Spleen (tissue), 11 donors: ENCODE data around the gene PTPN14. TPM values are rescaled to one million over a fixed set of nuclear protein-coding genes. Genes with fewer than 3 reads are reported as not detected.

Experiments
- DNase-seq: peaks from one replicate; pipeline ENCODE4 v3.0.0-alpha.2; 2020
- H3K27ac ChIP-seq, 8 donors: fragments of 200-600 bp; sonication (generic) in 7 of 8; 1 replicate in 4 of 8; 2 replicates in 4 of 8; pipeline versions ENCODE4 v1.5.0 to v1.8.0; 2016 to 2021; ENCODE audit warnings: inconsistent platforms in 4 of 8, mild to moderate bottlenecking in 4 of 8, moderate library complexity in 1 of 8
- H3K27me3 ChIP-seq, 7 donors: fragments of 200-600 bp; sonication (generic) in 6 of 7; replicated peaks in 1 of 7; 1 replicate in 4 of 7; 2 replicates in 3 of 7; pipeline versions ENCODE4 v1.5.0 to v1.8.0; 2016 to 2021; ENCODE audit warnings: inconsistent platforms in 3 of 7, mild to moderate bottlenecking in 1 of 7
- H3K36me3 ChIP-seq, 6 donors: fragments of 200-600 bp; sonication (generic) in 5 of 6; 1 replicate in 4 of 6; 2 replicates in 2 of 6; pipeline versions ENCODE4 v1.5.0 to v1.8.0; 2016 to 2021; ENCODE audit warnings: inconsistent platforms in 2 of 6
- H3K4me1 ChIP-seq, 6 donors: fragments of 200-600 bp; sonication (generic) in 5 of 6; 1 replicate in 3 of 6; 2 replicates in 3 of 6; pipeline versions ENCODE4 v1.5.0 to v1.8.0; 2016 to 2021; ENCODE audit warnings: inconsistent platforms in 3 of 6
- H3K4me3 ChIP-seq, 8 donors: fragments of 200-600 bp; sonication (generic) in 7 of 8; 1 replicate in 4 of 8; 2 replicates in 4 of 8; pipeline versions ENCODE4 v1.5.0 to v1.8.0; 2016 to 2021; ENCODE audit warnings: inconsistent platforms in 4 of 8, mild to moderate bottlenecking in 4 of 8, moderate library complexity in 2 of 8
- H3K9me3 ChIP-seq, 8 donors: fragments of 200-600 bp; sonication (generic) in 7 of 8; 1 replicate in 4 of 8; 2 replicates in 4 of 8; pipeline versions ENCODE4 v1.5.0 to v1.8.0; 2016 to 2021; ENCODE audit warnings: inconsistent platforms in 4 of 8
- POLR2A ChIP-seq, 3 donors: fragments of 450-650 bp; IDR thresholded peaks; one replicate each; pipeline ENCODE4 v1.5.1; 2017; ENCODE audit warnings: antibody characterized with exemption in 3 of 3, mild to moderate bottlenecking in 1 of 3
- POLR2AphosphoS5 ChIP-seq, 3 donors: sonication (generic); formaldehyde crosslinking; IDR thresholded peaks; one replicate each; pipeline ENCODE4 v1.5.1; 2017; ENCODE audit warnings: antibody characterized with exemption in 3 of 3
- whole genome bisulfite sequencing, 5 donors: extraction: QIAGEN DNeasy Blood & Tissue Kit in 3 of 5; methylation state at CpG; one replicate each; pipeline versions ENCODE4 v1.1.5 to v1.1.7; 2013 to 2018; 5-methylcytosine and 5-hydroxymethylcytosine counted together
- intact Hi-C: fragments of 100-400 bp; cut with DNase I; formaldehyde crosslinking; loops from one replicate; pipeline ENCODE4 v1.15.0; 2023; ENCODE audit warnings: low total_unique reads
- polyA plus RNA-seq, 3 donors: library from polyadenylated mRNA; stranded (reverse); fragments of 200-250 nt; gene quantifications; one replicate each; pipeline ENCODE4 v1.2.1, GENCODE V29; 2013
- total RNA-seq, 7 donors: library from RNA; depleted of rRNA in 3 of 7; stranded (reverse); fragments of >200 nt in 3 of 7; fragmentation: NEBNext Ultra II Directional in 4 of 7; extraction: Animal tissue kit (Norgen Biotek cat#: 25700) in 4 of 7; gene quantifications; one replicate each; pipeline versions ENCODE4 v1.1.0 to v1.2.1, GENCODE V29; 2016 to 2021
- TF ChIP-seq, protein P1 (sequence below), 11 experiments: fragments of 200-600 bp in 7 of 11; fragments of 450-650 bp in 4 of 11; sonication (generic) in 4 of 11; IDR thresholded peaks in 8 of 11; conservative IDR thresholded peaks in 3 of 11; 1 replicate in 7 of 11; 2 replicates in 4 of 11; pipeline versions ENCODE4 v1.4.0 to v1.8.0; 2016 to 2021; ENCODE audit warnings: antibody characterized with exemption in 11 of 11, inconsistent platforms in 4 of 11, mild to moderate bottlenecking in 1 of 11
- donor health status: healthy with polysubstance abuse.
- donor health status: DM: no; HTN: no; CAD: no; lungs with moderate emphysema.
- donor health status: DM: no; HTN: no; CAD: no.
- donor health status: Bipolar disorder and iron deficiency.
- donor health status: healthy.
- donor health status: DM: no; HTN: no; CAD: no.
- donor health status: DM: yes; HTN: yes; CAD: no.

Gene PTPN14
- total and polyA plus RNA-seq, 10 donors: 0.83 to 28.5 (median 16.8) TPM

DNA sequence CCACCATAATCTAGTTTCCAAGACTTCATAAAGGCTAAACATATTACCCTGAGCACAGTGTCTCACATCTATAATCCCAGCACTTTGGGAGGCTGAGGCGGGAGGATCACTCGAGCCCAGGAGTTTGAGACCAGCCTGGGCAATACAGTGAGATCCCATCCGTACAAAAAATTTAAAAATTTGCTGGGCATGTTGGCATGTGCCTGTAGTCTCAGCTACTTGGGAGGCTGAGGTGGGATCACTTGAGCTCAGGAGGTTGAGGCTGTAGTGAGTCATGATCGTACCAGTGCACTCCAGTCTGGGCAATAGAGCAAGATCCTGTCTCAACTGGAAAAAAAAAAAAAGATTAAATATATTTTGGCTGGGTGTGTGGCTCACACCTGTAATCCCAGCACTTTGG, 90.1 kb downstream of the PTPN14 start:
- intact Hi-C loops: no loop called here
- Histone ChIP-seq H3K27ac (no peak overlapping the region), H3K9me3 (no peaks in the 10 kb centered on the region), H3K4me3 (no peak overlapping the region), H3K4me1 (no peaks in the 10 kb centered on the region), H3K27me3 (no peaks in the 10 kb centered on the region), H3K36me3 (no peaks in the 10 kb centered on the region)
- DNase-seq: no peak
- 87 to 97% (median 95%) methylated on average over 4 of the region's 4 CpGs for WGBS, 5 donors
- TF ChIP-seq, protein P1, sequence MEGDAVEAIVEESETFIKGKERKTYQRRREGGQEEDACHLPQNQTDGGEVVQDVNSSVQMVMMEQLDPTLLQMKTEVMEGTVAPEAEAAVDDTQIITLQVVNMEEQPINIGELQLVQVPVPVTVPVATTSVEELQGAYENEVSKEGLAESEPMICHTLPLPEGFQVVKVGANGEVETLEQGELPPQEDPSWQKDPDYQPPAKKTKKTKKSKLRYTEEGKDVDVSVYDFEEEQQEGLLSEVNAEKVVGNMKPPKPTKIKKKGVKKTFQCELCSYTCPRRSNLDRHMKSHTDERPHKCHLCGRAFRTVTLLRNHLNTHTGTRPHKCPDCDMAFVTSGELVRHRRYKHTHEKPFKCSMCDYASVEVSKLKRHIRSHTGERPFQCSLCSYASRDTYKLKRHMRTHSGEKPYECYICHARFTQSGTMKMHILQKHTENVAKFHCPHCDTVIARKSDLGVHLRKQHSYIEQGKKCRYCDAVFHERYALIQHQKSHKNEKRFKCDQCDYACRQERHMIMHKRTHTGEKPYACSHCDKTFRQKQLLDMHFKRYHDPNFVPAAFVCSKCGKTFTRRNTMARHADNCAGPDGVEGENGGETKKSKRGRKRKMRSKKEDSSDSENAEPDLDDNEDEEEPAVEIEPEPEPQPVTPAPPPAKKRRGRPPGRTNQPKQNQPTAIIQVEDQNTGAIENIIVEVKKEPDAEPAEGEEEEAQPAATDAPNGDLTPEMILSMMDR (IDR thresholded peaks at IDR 0.05 in 8 of 11, conservative IDR thresholded peaks at IDR 0.05 in 3 of 11): no peak
- TF ChIP-seq POLR2AphosphoS5 (IDR thresholded peaks at IDR 0.05) (no peak), POLR2A (IDR thresholded peaks at IDR 0.05) (no peak)

DNA sequence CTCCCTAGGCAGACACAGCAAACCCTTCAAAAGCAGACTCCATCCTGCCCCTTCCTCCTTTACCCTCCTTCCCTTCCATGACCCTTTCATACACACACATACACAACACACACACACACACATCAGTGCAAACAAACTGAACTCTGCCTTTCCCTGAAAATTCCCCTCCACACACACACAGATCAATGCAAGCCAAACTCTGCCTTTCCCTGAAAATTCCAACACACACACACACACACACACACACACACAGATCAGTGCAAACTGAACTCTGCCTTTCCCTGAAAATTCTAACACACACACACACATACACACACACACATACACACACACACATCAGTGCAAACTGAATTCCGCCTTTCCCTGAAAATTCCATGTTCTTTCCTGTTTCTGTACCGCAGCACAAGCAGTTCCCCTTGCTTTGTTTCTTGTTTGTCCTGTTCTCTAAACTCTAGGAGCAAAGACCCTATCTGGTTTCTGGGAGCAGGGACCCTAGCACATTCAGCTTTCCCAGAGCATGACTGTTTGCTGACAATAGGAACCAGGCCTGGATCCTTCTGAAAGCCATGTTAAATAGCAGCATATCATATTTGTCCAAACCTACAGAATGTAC, 91.0 kb downstream of the PTPN14 start:
- no peaks in the 10 kb centered on the region for H3K36me3 ChIP-seq
- no peak for TF ChIP-seq POLR2AphosphoS5 (IDR thresholded peaks at IDR 0.05)
- TF ChIP-seq, protein P1 (IDR thresholded peaks at IDR 0.05 in 8 of 11, conservative IDR thresholded peaks at IDR 0.05 in 3 of 11): no peak
- TF ChIP-seq POLR2A (IDR thresholded peaks at IDR 0.05): no peak
- no peaks in the 10 kb centered on the region for H3K27me3 ChIP-seq
- WGBS, 5 donors: 48 to 71% (median 50%) methylated on average over 2 of the region's 2 CpGs
- DNase-seq: no peak
- H3K4me3 ChIP-seq: no peak overlapping the region
- no peaks in the 10 kb centered on the region for H3K4me1 ChIP-seq
- H3K9me3 ChIP-seq: no peaks in the 10 kb centered on the region
- intact Hi-C loops: no loop called here
- H3K27ac ChIP-seq: no peak overlapping the region

DNA sequence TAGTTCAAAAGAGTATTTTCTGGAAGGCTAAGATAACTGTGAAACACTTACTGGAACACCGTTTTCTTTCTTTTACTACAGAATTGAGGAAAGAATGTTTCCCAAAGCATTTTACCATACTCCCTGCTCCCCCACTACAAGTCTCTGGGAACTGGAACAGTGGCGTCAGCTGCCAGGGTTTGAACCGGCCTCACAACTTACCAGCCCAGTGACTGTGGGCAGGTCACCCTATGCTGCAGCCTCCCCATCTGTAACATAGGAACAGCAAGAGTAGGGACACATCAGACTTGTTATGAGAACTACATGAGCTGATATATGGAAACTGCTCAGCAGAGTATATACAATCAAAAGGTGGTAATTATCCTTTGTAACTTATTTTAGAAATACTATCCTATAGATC, 91.5 kb downstream of the PTPN14 start:
- Histone ChIP-seq H3K27me3 (no peaks in the 10 kb centered on the region), H3K4me3 (no peak overlapping the region), H3K9me3 (no peaks in the 10 kb centered on the region), H3K36me3 (no peaks in the 10 kb centered on the region), H3K27ac (no peak overlapping the region), H3K4me1 (peaks cover 0 to 3% (median 0%) of the 10 kb centered on the region in 6 donors)
- TF ChIP-seq POLR2A (IDR thresholded peaks at IDR 0.05): no peak
- TF ChIP-seq, protein P1 (IDR thresholded peaks at IDR 0.05 in 8 of 11, conservative IDR thresholded peaks at IDR 0.05 in 3 of 11): no peak
- no peak for TF ChIP-seq POLR2AphosphoS5 (IDR thresholded peaks at IDR 0.05)
- WGBS, 5 donors: 91 to 99% (median 94%) methylated on average over 3 of the region's 3 CpGs
- DNase-seq: no peak
- intact Hi-C loops: no loop called here

DNA sequence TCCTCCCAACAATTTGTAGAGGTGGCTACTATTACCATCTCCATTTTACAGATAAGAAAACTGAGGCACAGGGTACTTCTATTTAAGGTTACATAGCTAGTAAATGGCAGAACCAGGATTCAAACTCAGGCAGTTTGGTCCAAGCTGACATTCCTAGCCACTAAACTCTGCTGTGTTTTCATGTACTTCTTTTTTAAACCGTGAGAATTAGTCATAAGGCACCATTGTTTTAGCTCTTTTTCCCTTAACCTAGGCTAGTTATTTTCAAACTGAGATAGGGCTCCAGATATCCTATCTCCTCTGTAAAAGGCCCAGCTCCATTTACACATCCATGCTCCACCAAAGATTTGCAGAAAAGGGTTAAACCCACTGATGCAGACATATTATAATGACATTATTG, 92.9 kb downstream of the PTPN14 start:
- no peak for DNase-seq
- Histone ChIP-seq H3K27me3 (no peaks in the 10 kb centered on the region), H3K4me1 (peaks cover 0 to 4% (median 0%) of the 10 kb centered on the region in 6 donors), H3K36me3 (no peaks in the 10 kb centered on the region), H3K9me3 (no peaks in the 10 kb centered on the region), H3K4me3 (no peak overlapping the region), H3K27ac (no peak overlapping the region)
- intact Hi-C loops: no loop called here
- TF ChIP-seq POLR2A (IDR thresholded peaks at IDR 0.05): no peak
- TF ChIP-seq, protein P1 (IDR thresholded peaks at IDR 0.05 in 8 of 11, conservative IDR thresholded peaks at IDR 0.05 in 3 of 11): no peak
- TF ChIP-seq POLR2AphosphoS5 (IDR thresholded peaks at IDR 0.05): no peak
- 67 to 85% (median 72%) methylated on average over 1 of the region's 1 CpG for WGBS, 5 donors
